ENCODE data around the gene CAMTA1.

CAMTA1 gene

GRCh38 chr1:7448986-7449385 is 663.7 kb downstream of the CAMTA1 start (continued):
- no peak for TF ChIP-seq ZNF280D (tag by site-specific recombination; IDR thresholded peaks at IDR 0.05)
- no peak for TF ChIP-seq YY1 (tag by site-specific recombination; IDR thresholded peaks at IDR 0.05)
- TF ChIP-seq GLIS1 (tag by site-specific recombination; IDR thresholded peaks at IDR 0.05) = no peak
- TF ChIP-seq OVOL3 (tag by site-specific recombination; IDR thresholded peaks at IDR 0.05) = no peak
- TF ChIP-seq OSR2 (tag by site-specific recombination; IDR thresholded peaks at IDR 0.05) = no peak
- no peak for TF ChIP-seq ZBTB49 (tag by site-specific recombination; IDR thresholded peaks at IDR 0.05; ENCODE audit: low read depth)
- TF ChIP-seq ZNF324 (tag by site-specific recombination; IDR thresholded peaks at IDR 0.05) = no peak
- TF ChIP-seq ZNF155 (tag by site-specific recombination; IDR thresholded peaks at IDR 0.05) = no peak
- no peak for TF ChIP-seq ZNF239 (tag by site-specific recombination; IDR thresholded peaks at IDR 0.05)
- TF ChIP-seq ZBTB20 (tag by site-specific recombination; IDR thresholded peaks at IDR 0.05) = no peak
- no peak for TF ChIP-seq ZNF362 (tag by site-specific recombination; IDR thresholded peaks at IDR 0.05)
- TF ChIP-seq KLF7 (tag by site-specific recombination; IDR thresholded peaks at IDR 0.05; ENCODE audit: borderline replicate concordance) = no peak
- TF ChIP-seq INSM2 (tag by site-specific recombination; IDR thresholded peaks at IDR 0.05) = no peak

- ChIA-PET CTCF (no interaction called here), POLR2A (no interaction called here)
- no peak overlapping the region for H3K27ac ChIP-seq (ENCODE audit: extremely low read depth, low read depth, low read length)
- H3K9me3 ChIP-seq (ENCODE audit: control insufficient read depth, insufficient read depth, low read depth, low read length) = no peaks in the 10 kb centered on the region
- no peak overlapping the region for H3K4me3 ChIP-seq (ENCODE audit: low read depth, low read length)
- H3K36me3 ChIP-seq (ENCODE audit: control insufficient read depth in 2 of 2, insufficient read depth in 1 of 2, low read length in 2 of 2) = no peaks in the 10 kb centered on the region
- no peaks in the 10 kb centered on the region for H3K4me1 ChIP-seq (ENCODE audit: control insufficient read depth, insufficient read depth, low read length)
- TF ChIP-seq ZIC2 (tag by site-specific recombination; IDR thresholded peaks at IDR 0.05) = peak; percentile 57
- TF ChIP-seq TSHZ1 (tag by site-specific recombination; IDR thresholded peaks at IDR 0.05; ENCODE audit: borderline replicate concordance) = no peak
Observed at GRCh38 chr1:7449750-7450149, 664.5 kb downstream of the CAMTA1 start.

All from HEK293 (cell line).